SK-N-MC (cell line): Measurements from ENCODE around the gene RNU11.

Source experiments
- EZH2 ChIP-seq: fragments of 200-600 bp; sonication (generic); IDR thresholded peaks from one replicate; pipeline ENCODE4 v1.6.1; 2017; ENCODE audit warnings: antibody characterized with exemption
- FOXP2 ChIP-seq: optimal IDR thresholded peaks from 2 replicates; pipeline ENCODE3; 2011; ENCODE audit warnings: mild to moderate bottlenecking, moderate library complexity; ENCODE audit not compliant: insufficient read depth; ENCODE audit errors: extremely low read length, control extremely low read depth
- POLR2AphosphoS5 ChIP-seq: IDR thresholded peaks from 2 replicates; pipeline ENCODE4 v1.6.1; 2012; ENCODE audit warnings: mild to moderate bottlenecking, low read depth, low read length, borderline replicate concordance

- TF ChIP-seq EZH2 (no peak), POLR2AphosphoS5 (0 out of 2 replicates have a peak, but pooled peaks have one; percentile 14), FOXP2 (no peak)
Observed at GRCh38 chr1:28668956-28669723, 20.7 kb downstream of the RNU11 start.
